ENCODE data around the gene EGF. TPM values are rescaled to one million over a fixed set of nuclear protein-coding genes. Genes with fewer than 3 reads are reported as not detected.

Gene EGF
- total and polyA plus RNA-seq, 3 donors from 2014 or later, result 0.79 to 1.3 (median 0.87) TPM

- 73 to 77% methylated on average over 3 of the region's 3 CpGs for WGBS, 2 donors
- H3K4me3 ChIP-seq, result no peak overlapping the region
- H3K36me3 ChIP-seq (ENCODE audit: low read depth, missing control alignments), result no peaks in the 10 kb centered on the region
Observed at GRCh38 chr4:109877400-109877799, 35.3 kb upstream of the EGF start.

GRCh38 chr4:109878355-109878754 lies 34.3 kb upstream of the EGF start:
- H3K27me3 ChIP-seq, result no peaks in the 10 kb centered on the region
- intact Hi-C loops (cut with DNase I; ENCODE audit: low total_unique reads), result no loop called here
- no peaks in the 10 kb centered on the region for H3K4me1 ChIP-seq
- H3K9me3 ChIP-seq, result no peaks in the 10 kb centered on the region
- no peak for DNase-seq
- TF ChIP-seq CTCF (IDR thresholded peaks at IDR 0.05) (no peak), POLR2A (IDR thresholded peaks at IDR 0.05) (no peak)
- WGBS, 2 donors, result 71 to 85% methylated on average over 2 of the region's 2 CpGs
- no peaks in the 10 kb centered on the region for H3K36me3 ChIP-seq (ENCODE audit: low read depth, missing control alignments)
- no peak overlapping the region for H3K4me3 ChIP-seq
- H3K27ac ChIP-seq, result no peak overlapping the region

More at GRCh38 chr4:109877400-109877799, 35.3 kb upstream of the EGF start:
- TF ChIP-seq CTCF (IDR thresholded peaks at IDR 0.05) (no peak), POLR2A (IDR thresholded peaks at IDR 0.05) (no peak)
- intact Hi-C loops (cut with DNase I; ENCODE audit: low total_unique reads), result no loop called here
- no peak for DNase-seq
- no peaks in the 10 kb centered on the region for H3K9me3 ChIP-seq
- no peak overlapping the region for H3K27ac ChIP-seq
- H3K27me3 ChIP-seq, result no peaks in the 10 kb centered on the region
- no peaks in the 10 kb centered on the region for H3K4me1 ChIP-seq

- 85 to 99% methylated on average over 6 to 12 of the region's 12 CpGs for WGBS, 2 donors
- TF ChIP-seq CTCF (IDR thresholded peaks at IDR 0.05), result no peak
- no peak for TF ChIP-seq POLR2A (IDR thresholded peaks at IDR 0.05)
- Histone ChIP-seq H3K4me3 (no peak overlapping the region), H3K4me1 (no peaks in the 10 kb centered on the region), H3K9me3 (no peaks in the 10 kb centered on the region), H3K27me3 (no peaks in the 10 kb centered on the region), H3K27ac (no peak overlapping the region), H3K36me3 (ENCODE audit: low read depth, missing control alignments) (no peaks in the 10 kb centered on the region)
- no peak for DNase-seq
- intact Hi-C loops (cut with DNase I; ENCODE audit: low total_unique reads), result no loop called here
Observed at GRCh38 chr4:109879081-109879480, 33.6 kb upstream of the EGF start.

DNA sequence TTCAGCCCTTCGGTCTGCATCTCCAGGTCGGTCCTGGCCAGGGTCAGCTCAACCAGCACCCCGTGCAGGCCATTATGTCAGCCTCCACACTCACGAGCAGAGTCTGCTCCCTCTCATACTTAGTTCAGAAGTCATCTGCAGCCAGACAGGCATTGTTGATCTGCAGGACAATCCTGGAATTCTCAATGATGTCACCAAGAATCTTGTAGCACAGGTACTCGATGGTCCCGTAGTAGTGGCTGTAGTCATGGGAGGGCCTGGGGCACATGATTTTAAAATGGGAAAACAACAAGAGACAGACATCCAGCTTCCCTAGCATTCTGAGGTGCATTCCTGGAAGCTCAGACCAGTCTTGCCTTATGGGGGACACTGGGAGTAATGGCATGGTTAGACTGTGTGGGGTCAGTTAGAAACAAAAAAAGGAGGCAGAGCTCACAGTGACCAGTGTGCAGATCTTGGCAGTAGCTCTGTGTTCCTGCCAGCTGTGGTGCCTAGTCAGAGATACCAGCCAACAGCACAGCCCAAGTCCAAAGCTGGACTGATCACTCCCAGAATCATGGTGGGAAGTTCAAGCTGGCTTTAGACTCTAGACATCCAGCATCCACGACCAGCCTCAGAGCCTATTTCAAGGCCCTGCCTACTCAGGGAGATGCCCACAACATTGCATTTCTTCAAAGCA lies 32.9 kb upstream of the EGF start:
- H3K27me3 ChIP-seq, result no peaks in the 10 kb centered on the region
- H3K9me3 ChIP-seq, result no peaks in the 10 kb centered on the region
- no peak overlapping the region for H3K4me3 ChIP-seq
- no peak overlapping the region for H3K27ac ChIP-seq
- WGBS, 2 donors, result 92 to 93% methylated on average over 7 of the region's 7 CpGs
- H3K36me3 ChIP-seq (ENCODE audit: low read depth, missing control alignments), result no peaks in the 10 kb centered on the region
- no peak for DNase-seq
- H3K4me1 ChIP-seq, result no peaks in the 10 kb centered on the region
- no peak for TF ChIP-seq CTCF (IDR thresholded peaks at IDR 0.05)
- no peak for TF ChIP-seq POLR2A (IDR thresholded peaks at IDR 0.05)
- intact Hi-C loops (cut with DNase I; ENCODE audit: low total_unique reads), result no loop called here

- TF ChIP-seq POLR2A (IDR thresholded peaks at IDR 0.05) (no peak), CTCF (IDR thresholded peaks at IDR 0.05) (no peak)
- H3K27ac ChIP-seq, result no peak overlapping the region
- no peak overlapping the region for H3K4me3 ChIP-seq
- H3K4me1 ChIP-seq, result no peaks in the 10 kb centered on the region
- H3K27me3 ChIP-seq, result no peaks in the 10 kb centered on the region
- intact Hi-C loops (cut with DNase I; ENCODE audit: low total_unique reads), result no loop called here
- H3K36me3 ChIP-seq (ENCODE audit: low read depth, missing control alignments), result no peaks in the 10 kb centered on the region
- no peaks in the 10 kb centered on the region for H3K9me3 ChIP-seq
- DNase-seq, result no peak
Observed at GRCh38 chr4:109886303-109886702, 26.4 kb upstream of the EGF start.

Measured in testis (tissue), 3 donors.